KOPT-K1 (cell line): ENCODE measurements around the gene BNIP1.

Source experiments
- H3K27ac ChIP-seq: fragments of 200-600 bp; sonication (generic); 2 replicates; pipeline ENCODE4 v1.5.1; 2016; ENCODE audit warnings: antibody characterized with exemption, mild to moderate bottlenecking, low read depth, low read length; ENCODE audit not compliant: poor library complexity, severe bottlenecking
- H3K36me3 ChIP-seq: fragments of 200-600 bp; sonication (generic); 2 replicates; pipeline ENCODE4 v1.5.1; 2017; ENCODE audit warnings: antibody characterized with exemption, mild to moderate bottlenecking, low read length, moderate library complexity; ENCODE audit not compliant: insufficient read depth
- H3K9me3 ChIP-seq: fragments of 200-600 bp; sonication (generic); 2 replicates; pipeline ENCODE4 v1.5.1; 2017; ENCODE audit warnings: antibody characterized with exemption, low read length, mild to moderate bottlenecking; ENCODE audit not compliant: insufficient read depth, poor library complexity, severe bottlenecking

BNIP1 gene

GRCh38 chr5:173213236-173213933 is 69.1 kb downstream of the BNIP1 start:
- no peak overlapping the region for H3K27ac ChIP-seq
- no peaks in the 10 kb centered on the region for H3K36me3 ChIP-seq
- no peaks in the 10 kb centered on the region for H3K9me3 ChIP-seq
